Naive thymus-derived CD4-positive, alpha-beta T cell (primary cell): ENCODE measurements around the gene PLEKHA8. TPM values are rescaled to one million over a fixed set of nuclear protein-coding genes. Genes with fewer than 3 reads are reported as not detected.

Experiments used
- ATAC-seq: fragments of 150-1000 bp; cut with Tn5 transposase; 2 replicates; pipeline ENCODE4 v1.10.0; 2021; ENCODE audit warnings: mild to moderate bottlenecking, moderate library complexity
- CTCF ChIA-PET: fragments of 350-600 bp; sonication (Branson Sonifier 250); formaldehyde crosslinking; loops from one replicate; lab custom pipeline; 2021; ENCODE audit warnings: antibody characterized with exemption; lab: Charles Lee
- POLR2A ChIA-PET: fragments of 350-600 bp; sonication (Branson Sonifier 250); formaldehyde crosslinking; loops from one replicate; lab custom pipeline; 2021; ENCODE audit warnings: antibody characterized with exemption, inconsistent platforms; lab: Charles Lee
- DNase-seq, 9 donors: peaks; one replicate each; pipeline versions ENCODE4 v3.0.0 to v3.0.0-alpha.2; 2020 to 2022; ENCODE audit warnings: mixed read lengths in 1 of 9
- H3K27ac ChIP-seq: one replicate; pipeline ENCODE4 v1.7.0; 2013; ENCODE audit warnings: mild to moderate bottlenecking, low read depth, low read length, moderate library complexity
- H3K27me3 ChIP-seq, 2 donors: one replicate each; pipeline ENCODE4 v1.7.0; 2013; ENCODE audit warnings: low read length in 2 of 2, mild to moderate bottlenecking in 2 of 2, moderate library complexity in 2 of 2; ENCODE audit not compliant: control insufficient read depth in 2 of 2, insufficient read depth in 2 of 2
- H3K36me3 ChIP-seq, 3 experiments: 1 replicate in 2 of 3; 2 replicates in 1 of 3; pipeline ENCODE4 v1.7.0; 2013; ENCODE audit warnings: low read length in 3 of 3, mild to moderate bottlenecking in 3 of 3, moderate library complexity in 1 of 3; ENCODE audit not compliant: insufficient read depth in 3 of 3, control insufficient read depth in 2 of 3
- H3K4me1 ChIP-seq, 2 donors: one replicate each; pipeline ENCODE4 v1.7.0; 2013; ENCODE audit warnings: low read length in 2 of 2, mild to moderate bottlenecking in 2 of 2, moderate library complexity in 1 of 2; ENCODE audit not compliant: control insufficient read depth in 2 of 2, insufficient read depth in 2 of 2
- H3K4me3 ChIP-seq: 2 replicates; pipeline ENCODE4 v1.7.0; 2013; ENCODE audit warnings: mild to moderate bottlenecking, low read length
- H3K9me3 ChIP-seq, 3 experiments: 1 replicate in 2 of 3; 2 replicates in 1 of 3; pipeline ENCODE4 v1.7.0; 2013; ENCODE audit warnings: low read length in 3 of 3; ENCODE audit not compliant: control insufficient read depth in 2 of 3
- H3K27ac Mint-ChIP-seq, 9 donors: one replicate each; pipeline ENCODE4 v1.8.0; 2020 to 2022; ENCODE audit warnings: mixed read lengths in 9 of 9, mild to moderate bottlenecking in 8 of 9, moderate library complexity in 5 of 9, inconsistent platforms in 2 of 9
- H3K27me3 Mint-ChIP-seq, 5 donors: one replicate each; pipeline ENCODE4 v1.8.0; 2021 to 2022; ENCODE audit warnings: mixed read lengths in 5 of 5, mild to moderate bottlenecking in 1 of 5
- H3K36me3 Mint-ChIP-seq, 5 donors: one replicate each; pipeline ENCODE4 v1.8.0; 2020 to 2022; ENCODE audit warnings: mixed read lengths in 5 of 5, mild to moderate bottlenecking in 3 of 5, inconsistent platforms in 1 of 5
- H3K4me1 Mint-ChIP-seq, 7 donors: one replicate each; pipeline ENCODE4 v1.8.0; 2020 to 2022; ENCODE audit warnings: mixed read lengths in 7 of 7, mild to moderate bottlenecking in 3 of 7, inconsistent platforms in 1 of 7
- H3K4me3 Mint-ChIP-seq, 10 donors: one replicate each; pipeline ENCODE4 v1.8.0; 2020 to 2022; ENCODE audit warnings: mild to moderate bottlenecking in 10 of 10, mixed read lengths in 10 of 10, moderate library complexity in 6 of 10, inconsistent platforms in 2 of 10
- H3K9me3 Mint-ChIP-seq, 11 donors: one replicate each; pipeline ENCODE4 v1.8.0; 2020 to 2022; ENCODE audit warnings: mixed read lengths in 11 of 11, mild to moderate bottlenecking in 4 of 11, inconsistent platforms in 1 of 11, moderate library complexity in 1 of 11
- intact Hi-C, 2 donors: fragments of 100-400 bp; cut with micrococcal nuclease; formaldehyde crosslinking; loops; one replicate each; pipeline ENCODE4 v1.15.1; 2023
- polyA plus RNA-seq, 2 donors: library from polyadenylated mRNA; unstranded; fragments of 300-500 nt; fragmentation: Illumina TruSeq; gene quantifications; one replicate each; pipeline ENCODE4 v1.2.3, GENCODE V29; 2021
- total RNA-seq, 6 experiments: library from RNA in 5 of 6; stranded (reverse) in 5 of 6; gene quantifications; 1 replicate in 5 of 6; 2 replicates in 1 of 6; pipeline ENCODE4 v1.2.3 and lab custom pipeline; 2021 to 2026

The PLEKHA8 gene
- total and polyA plus RNA-seq, 7 experiments from 2014 or later = 3.3 to 14.1 (median 8.4) TPM

DNA sequence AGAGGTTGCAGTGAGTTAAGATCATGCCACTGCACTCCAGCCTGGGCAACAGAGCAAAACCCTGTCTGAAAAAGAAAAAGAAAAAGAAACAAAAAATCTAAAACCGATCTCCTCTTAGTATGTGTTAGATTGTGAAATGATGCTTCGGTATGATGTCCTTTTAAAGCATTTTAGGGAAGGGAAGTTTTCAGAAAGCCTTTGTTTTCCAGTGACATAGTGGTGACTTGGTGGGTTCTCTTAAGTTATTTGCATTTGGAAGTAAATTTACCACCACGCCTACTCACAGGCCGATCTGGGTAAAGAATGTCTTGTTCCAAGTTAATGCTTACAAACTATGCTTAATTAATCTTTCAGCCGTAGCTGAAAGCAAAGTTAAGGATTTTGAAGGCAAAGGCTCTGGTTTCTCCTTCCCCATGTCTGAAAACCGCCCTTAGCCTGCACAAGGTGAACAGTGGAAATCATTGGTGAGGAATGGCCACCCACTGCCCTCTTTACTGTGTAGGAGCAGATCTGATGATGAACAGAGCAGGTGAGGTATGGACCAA lies 117.3 kb downstream of the PLEKHA8 start:
- POLR2A ChIA-PET = interaction anchor here (1.2 kb wide), 1 partner anchor 12 kb away, joined by 3 read pairs; no protein-coding TSS in a partner anchor
- CTCF ChIA-PET = no interaction called here

DNA sequence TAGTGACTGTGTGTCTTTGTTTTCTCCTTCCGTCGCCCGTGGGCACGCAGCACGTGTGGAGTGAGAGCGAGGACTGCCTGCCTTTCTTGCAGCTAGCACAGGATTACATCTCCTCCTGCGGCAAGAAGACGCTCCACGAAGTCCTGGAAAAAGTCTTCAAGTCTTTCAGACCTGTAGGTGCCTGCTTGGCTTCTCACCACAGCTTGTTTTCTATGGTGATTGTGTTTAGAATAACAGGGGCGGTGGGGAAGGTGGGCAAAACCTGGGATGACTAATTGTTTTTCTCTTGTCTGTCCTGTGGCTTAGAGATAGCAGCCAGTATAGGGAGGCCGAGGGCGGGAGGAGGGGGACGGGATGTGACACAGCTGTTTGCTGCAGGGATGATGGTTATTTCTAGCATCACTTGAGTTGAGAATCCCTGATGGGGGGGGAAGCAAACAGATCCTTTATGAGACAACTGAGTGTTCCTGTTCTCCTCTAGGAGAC lies 118.0 kb downstream of the PLEKHA8 start:
- Histone ChIP-seq H3K4me3 (no peak overlapping the region), H3K27me3 (no peaks in the 10 kb centered on the region), H3K27ac (no peak overlapping the region), H3K36me3 (no peaks in the 10 kb centered on the region), H3K4me1 (peaks cover 0 to 14% of the 10 kb centered on the region in 2 donors), H3K9me3 (no peaks in the 10 kb centered on the region)
- Mint-ChIP-seq H3K4me1 (peaks cover 0 to 16% (median 3%) of the 10 kb centered on the region in 7 donors), H3K27me3 (no peaks in the 10 kb centered on the region), H3K4me3 (no peak overlapping the region), H3K9me3 (no peaks in the 10 kb centered on the region), H3K36me3 (peaks cover 0 to 5% (median 0%) of the 10 kb centered on the region in 5 donors), H3K27ac (no peak overlapping the region)
- DNase-seq = no peak
- peak; percentile 46 for ATAC-seq
- intact Hi-C loops = no loop called here
- POLR2A ChIA-PET = interaction anchor here (1.2 to 1.9 kb wide), 3 partner anchors 9 to 12 kb away, joined by 3 to 9 read pairs (median 5); partner anchors contain the start of gene MTURN
- CTCF ChIA-PET = no interaction called here

More for the DNA sequence above, 117.3 kb downstream of the PLEKHA8 start:
- H3K36me3 Mint-ChIP-seq = peaks cover 0 to 5% (median 0%) of the 10 kb centered on the region in 5 donors
- no peaks in the 10 kb centered on the region for H3K9me3 Mint-ChIP-seq
- H3K4me3 Mint-ChIP-seq = no peak overlapping the region
- H3K27me3 ChIP-seq = no peaks in the 10 kb centered on the region
- H3K27ac ChIP-seq = no peak overlapping the region
- DNase-seq = no peak
- intact Hi-C loops = no loop called here
- peaks cover 0 to 17% (median 3%) of the 10 kb centered on the region in 7 donors for H3K4me1 Mint-ChIP-seq
- H3K9me3 ChIP-seq = no peaks in the 10 kb centered on the region
- ATAC-seq = no peak
- no peaks in the 10 kb centered on the region for H3K36me3 ChIP-seq
- no peak overlapping the region for H3K27ac Mint-ChIP-seq
- peaks cover 0 to 14% of the 10 kb centered on the region in 2 donors for H3K4me1 ChIP-seq
- no peak overlapping the region for H3K4me3 ChIP-seq
- H3K27me3 Mint-ChIP-seq = no peaks in the 10 kb centered on the region

DNA sequence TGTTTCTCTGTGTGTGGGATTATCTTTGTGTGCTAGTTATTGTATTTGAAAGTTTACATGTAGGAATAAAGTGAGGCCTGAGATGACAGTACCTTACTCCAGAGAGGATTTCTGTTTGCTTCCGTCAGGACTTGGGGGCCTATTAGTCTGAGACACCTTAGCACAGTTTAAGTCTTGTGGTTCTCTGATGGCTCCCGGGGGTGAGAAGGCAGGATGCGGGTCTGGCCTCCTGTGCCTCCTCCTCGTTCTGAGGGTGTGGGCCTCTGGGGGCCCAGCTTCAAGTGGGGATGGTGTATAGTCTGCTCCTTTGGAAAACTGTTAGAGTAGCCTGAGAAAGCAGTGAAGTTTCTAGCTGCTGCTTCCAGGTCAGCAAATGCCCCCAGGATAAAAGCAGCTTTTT lies 119.0 kb downstream of the PLEKHA8 start:
- peaks cover 0 to 14% of the 10 kb centered on the region in 2 donors for H3K4me1 ChIP-seq
- ATAC-seq (no peak), DNase-seq (no peak)
- POLR2A ChIA-PET = interaction anchor here (1.6 to 1.9 kb wide), 2 partner anchors 11 to 12 kb away, joined by 5 to 9 read pairs; partner anchors contain the start of gene MTURN
- no peaks in the 10 kb centered on the region for H3K9me3 ChIP-seq
- no peak overlapping the region for H3K4me3 Mint-ChIP-seq
- no peak overlapping the region for H3K27ac Mint-ChIP-seq
- H3K27me3 Mint-ChIP-seq = no peaks in the 10 kb centered on the region
- H3K27ac ChIP-seq = no peak overlapping the region
- no peaks in the 10 kb centered on the region for H3K9me3 Mint-ChIP-seq
- CTCF ChIA-PET = no interaction called here
- H3K36me3 Mint-ChIP-seq = peaks cover 0 to 6% (median 0%) of the 10 kb centered on the region in 5 donors
- intact Hi-C loops = no loop called here
- H3K4me1 Mint-ChIP-seq = peaks cover 0 to 16% (median 3%) of the 10 kb centered on the region in 7 donors
- H3K36me3 ChIP-seq = no peaks in the 10 kb centered on the region
- no peaks in the 10 kb centered on the region for H3K27me3 ChIP-seq
- no peak overlapping the region for H3K4me3 ChIP-seq

GRCh38 chr7:30147785-30148184 lies 119.6 kb downstream of the PLEKHA8 start:
- ChIA-PET POLR2A (interaction anchor here (1.6 to 1.9 kb wide), 3 partner anchors 11 to 13 kb away, joined by 5 to 12 read pairs (median 9); partner anchors contain the start of gene MTURN), CTCF (no interaction called here)
- Mint-ChIP-seq H3K27ac (no peak overlapping the region), H3K9me3 (no peaks in the 10 kb centered on the region), H3K4me3 (no peak overlapping the region), H3K27me3 (no peaks in the 10 kb centered on the region), H3K4me1 (peaks cover 0 to 15% (median 3%) of the 10 kb centered on the region in 7 donors), H3K36me3 (peaks cover 0 to 9% (median 0%) of the 10 kb centered on the region in 5 donors)
- Histone ChIP-seq H3K27me3 (no peaks in the 10 kb centered on the region), H3K4me3 (no peak overlapping the region), H3K36me3 (no peaks in the 10 kb centered on the region), H3K4me1 (peaks cover 0 to 14% of the 10 kb centered on the region in 2 donors), H3K9me3 (no peaks in the 10 kb centered on the region), H3K27ac (no peak overlapping the region)
- ATAC-seq (no peak), DNase-seq (no peak)
- intact Hi-C loops = no loop called here

DNA sequence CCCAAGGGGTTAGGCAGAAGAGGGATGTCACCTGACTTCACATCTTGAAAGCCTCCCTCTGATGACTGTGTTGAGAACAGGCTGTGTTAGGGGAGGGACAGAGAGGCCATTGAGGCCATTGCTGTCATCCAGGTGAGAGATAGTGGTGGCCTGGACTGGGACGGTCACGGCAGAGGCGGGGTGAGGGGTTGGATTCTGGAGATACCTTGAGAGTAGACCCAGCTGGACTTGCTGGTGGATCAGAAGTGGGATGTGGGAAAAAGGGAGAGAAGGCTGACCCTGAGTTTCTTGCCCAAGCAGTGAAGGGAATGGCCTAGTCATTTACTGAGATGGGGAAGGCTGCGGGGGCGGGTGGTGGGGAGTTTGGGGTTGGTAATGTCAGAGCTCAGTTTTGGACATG lies 120.2 kb downstream of the PLEKHA8 start:
- no peaks in the 10 kb centered on the region for H3K36me3 ChIP-seq
- Mint-ChIP-seq H3K9me3 (no peaks in the 10 kb centered on the region), H3K27me3 (no peaks in the 10 kb centered on the region), H3K36me3 (peaks cover 0 to 9% (median 0%) of the 10 kb centered on the region in 5 donors), H3K27ac (peak overlapping the region in 1 of 9 donors; percentile 51), H3K4me1 (peaks cover 0 to 12% (median under 1%) of the 10 kb centered on the region in 7 donors), H3K4me3 (no peak overlapping the region)
- ChIA-PET POLR2A (interaction anchor here (0.5 to 1.7 kb wide), 2 partner anchors 14 to 644 kb away, joined by 3 to 12 read pairs; partner anchors contain the start of gene MTURN), CTCF (interaction anchor here (0.9 to 1.3 kb wide), 2 partner anchors 11 to 29 kb away, joined by 3 read pairs; no protein-coding TSS in a partner anchor)
- DNase-seq (no peak), ATAC-seq (no peak)
- H3K9me3 ChIP-seq = no peaks in the 10 kb centered on the region
- no peaks in the 10 kb centered on the region for H3K27me3 ChIP-seq
- no peak overlapping the region for H3K4me3 ChIP-seq
- H3K27ac ChIP-seq = no peak overlapping the region
- intact Hi-C loops = no loop called here
- H3K4me1 ChIP-seq = peaks cover 0 to 14% of the 10 kb centered on the region in 2 donors

DNA sequence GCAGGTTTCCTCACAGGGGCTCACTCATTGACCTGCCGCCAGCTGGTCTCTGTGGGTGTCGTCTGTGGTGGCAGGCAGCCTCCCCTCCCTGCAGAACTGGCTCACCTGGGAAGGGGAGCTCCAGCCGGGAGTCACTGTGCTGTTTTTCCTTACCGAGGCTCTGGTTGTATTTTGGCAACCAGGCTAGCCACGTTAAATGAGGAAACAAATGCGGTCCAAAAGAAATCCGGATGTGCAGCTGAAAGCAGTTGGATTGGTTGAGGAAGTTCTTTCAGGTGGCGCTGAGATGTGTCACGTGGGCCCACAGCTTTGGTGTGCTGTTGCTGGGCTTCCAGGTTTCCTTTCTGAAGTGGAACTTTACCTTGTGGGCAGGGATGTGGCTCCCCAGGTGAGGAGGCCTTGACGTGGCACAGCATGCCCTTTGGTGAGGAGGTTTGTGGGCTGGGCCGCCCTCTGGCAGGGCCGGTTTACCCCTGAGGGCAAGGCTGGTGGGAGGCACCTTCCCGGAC lies 120.8 kb downstream of the PLEKHA8 start:
- ChIA-PET CTCF (interaction anchor here (0.9 to 1.3 kb wide), 2 partner anchors 10 to 28 kb away, joined by 3 read pairs; no protein-coding TSS in a partner anchor), POLR2A (interaction anchor here (0.9 to 1.7 kb wide), 2 partner anchors 11 to 14 kb away, joined by 4 to 12 read pairs; partner anchors contain the start of gene MTURN)
- H3K9me3 ChIP-seq = no peaks in the 10 kb centered on the region
- H3K4me3 ChIP-seq = peak overlapping the region; percentile 43
- Mint-ChIP-seq H3K4me1 (peaks cover 0 to 12% (median 0%) of the 10 kb centered on the region in 7 donors), H3K36me3 (peaks cover 0 to 9% (median 0%) of the 10 kb centered on the region in 5 donors), H3K27ac (peak overlapping the region in 3 of 9 donors; percentile 51 to 91 (median 75)), H3K27me3 (no peaks in the 10 kb centered on the region), H3K4me3 (no peak overlapping the region), H3K9me3 (no peaks in the 10 kb centered on the region)
- DNase-seq (peak in 7 of 9 donors; percentile 53 to 71 (median 67)), ATAC-seq (peak; percentile 83)
- peaks cover 0 to 14% of the 10 kb centered on the region in 2 donors for H3K4me1 ChIP-seq
- H3K27ac ChIP-seq = peak overlapping the region; percentile 54
- no peaks in the 10 kb centered on the region for H3K36me3 ChIP-seq
- intact Hi-C loops = loop anchor here (1.0 kb wide), 1 partner anchor 14 kb away; no protein-coding TSS in a partner anchor
- no peaks in the 10 kb centered on the region for H3K27me3 ChIP-seq
